HG03378 (cell line): ENCODE measurements around the gene UBALD1.
"Not testable (repeated sequence)": the region's sequence is repeated elsewhere in the genome, so short reads cannot be mapped to it uniquely, and the experiment has no call there.

Experiments
- ATAC-seq: cut with Tn5 transposase; IDR thresholded peaks from one replicate; pipeline ENCODE4 v1.9.1; 2021; ENCODE audit warnings: mild to moderate bottlenecking, moderate library complexity; ENCODE audit not compliant: unreplicated experiment

The UBALD1 gene

DNA sequence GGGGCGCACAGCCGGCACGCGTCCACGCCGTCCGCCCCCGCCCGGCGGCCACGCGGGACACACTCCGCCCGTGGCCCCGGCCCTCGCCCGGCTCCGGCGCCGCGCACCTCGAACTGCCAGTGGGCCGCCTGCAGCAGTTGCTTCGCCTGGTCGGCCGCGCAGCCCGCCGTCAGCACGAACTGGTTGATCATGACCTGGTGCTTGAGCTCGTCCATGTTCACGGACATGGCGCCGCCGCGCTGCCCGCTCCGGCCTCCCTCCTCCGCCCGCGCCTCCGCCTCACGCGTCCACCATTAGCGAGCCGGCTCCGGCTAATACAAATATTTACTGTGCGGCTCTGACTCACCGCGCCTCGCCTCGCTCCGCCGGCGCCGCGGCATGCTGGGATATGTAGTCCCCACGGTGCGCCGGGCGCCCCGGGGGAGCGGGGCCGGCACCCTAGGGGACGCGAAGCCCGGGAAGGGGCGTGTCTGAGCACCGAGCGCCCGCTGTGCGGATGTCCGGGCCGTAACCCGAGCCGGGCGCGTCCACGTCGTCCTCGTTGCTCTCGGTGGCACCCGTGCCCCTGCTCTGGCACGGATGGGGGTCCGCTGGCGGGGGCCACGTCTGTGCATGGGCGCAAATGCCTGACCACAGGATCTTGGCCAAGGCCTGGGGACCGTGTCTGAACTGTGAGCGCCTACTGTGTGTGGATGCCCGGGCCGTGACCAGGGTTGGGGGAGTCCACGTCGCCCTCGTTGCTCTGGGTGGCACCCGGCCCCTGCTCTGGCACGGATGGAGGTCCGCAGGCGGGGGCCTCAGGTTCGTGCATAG, at the start of gene UBALD1:
TSS of gene UBALD1 (minus strand) at position 318 of the 813 bp plus-strand sequence. CDS start at position 227, 91 bp downstream.
- ATAC-seq, result peak; percentile 45

- no peak for ATAC-seq
Observed at GRCh38 chr16:4663777-4664465, 49.2 kb upstream of the UBALD1 start.

DNA sequence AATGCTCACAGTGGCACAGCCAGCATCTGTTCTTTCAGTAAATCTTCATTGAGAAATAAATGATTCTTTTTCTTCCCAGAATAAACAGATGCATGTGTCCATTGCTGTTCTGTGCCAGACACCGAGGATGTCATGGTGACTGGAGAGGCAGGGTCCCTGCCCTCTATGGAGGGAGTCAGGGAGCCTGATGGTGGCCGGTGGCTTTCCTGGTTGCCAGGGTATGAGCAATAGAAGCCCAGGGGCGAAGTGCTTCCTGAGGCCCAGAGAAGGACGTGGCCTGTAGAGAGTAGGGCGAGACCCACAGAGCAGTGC, 48.7 kb upstream of the UBALD1 start:
- no peak for ATAC-seq

GRCh38 chr16:4661661-4662060, 47.0 kb upstream of the UBALD1 start:
- ATAC-seq, result no peak

DNA sequence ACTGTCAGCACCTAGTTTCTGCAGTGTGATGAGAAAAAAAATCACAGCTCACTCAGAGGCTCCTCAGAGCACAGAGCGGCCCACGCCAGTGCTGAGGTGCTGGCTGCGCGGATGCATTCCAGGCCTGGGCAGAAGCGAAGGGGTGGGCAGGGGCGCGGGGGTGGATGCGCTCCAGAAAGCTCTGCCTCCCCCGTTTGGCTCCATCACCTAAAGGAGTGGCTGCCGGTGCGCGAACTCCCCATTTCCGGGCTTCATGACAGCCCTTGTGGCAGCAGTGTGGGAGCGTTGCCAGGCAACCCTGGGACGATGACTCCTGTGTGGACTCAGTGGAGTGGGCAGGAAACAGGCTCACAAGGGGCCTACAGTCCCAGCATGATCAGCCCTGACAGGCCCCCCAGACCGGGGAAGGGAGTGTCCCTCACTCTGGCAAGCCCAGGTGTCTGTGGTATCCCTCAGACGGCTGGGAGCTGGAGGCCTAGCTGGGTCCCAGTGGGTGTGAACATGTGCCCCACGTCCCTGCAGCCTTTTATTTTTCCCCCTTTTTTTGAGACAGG, 45.8 kb upstream of the UBALD1 start:
- ATAC-seq, result no peak

- ATAC-seq, result no peak
Observed at GRCh38 chr16:4659363-4660353, 45.0 kb upstream of the UBALD1 start.

DNA sequence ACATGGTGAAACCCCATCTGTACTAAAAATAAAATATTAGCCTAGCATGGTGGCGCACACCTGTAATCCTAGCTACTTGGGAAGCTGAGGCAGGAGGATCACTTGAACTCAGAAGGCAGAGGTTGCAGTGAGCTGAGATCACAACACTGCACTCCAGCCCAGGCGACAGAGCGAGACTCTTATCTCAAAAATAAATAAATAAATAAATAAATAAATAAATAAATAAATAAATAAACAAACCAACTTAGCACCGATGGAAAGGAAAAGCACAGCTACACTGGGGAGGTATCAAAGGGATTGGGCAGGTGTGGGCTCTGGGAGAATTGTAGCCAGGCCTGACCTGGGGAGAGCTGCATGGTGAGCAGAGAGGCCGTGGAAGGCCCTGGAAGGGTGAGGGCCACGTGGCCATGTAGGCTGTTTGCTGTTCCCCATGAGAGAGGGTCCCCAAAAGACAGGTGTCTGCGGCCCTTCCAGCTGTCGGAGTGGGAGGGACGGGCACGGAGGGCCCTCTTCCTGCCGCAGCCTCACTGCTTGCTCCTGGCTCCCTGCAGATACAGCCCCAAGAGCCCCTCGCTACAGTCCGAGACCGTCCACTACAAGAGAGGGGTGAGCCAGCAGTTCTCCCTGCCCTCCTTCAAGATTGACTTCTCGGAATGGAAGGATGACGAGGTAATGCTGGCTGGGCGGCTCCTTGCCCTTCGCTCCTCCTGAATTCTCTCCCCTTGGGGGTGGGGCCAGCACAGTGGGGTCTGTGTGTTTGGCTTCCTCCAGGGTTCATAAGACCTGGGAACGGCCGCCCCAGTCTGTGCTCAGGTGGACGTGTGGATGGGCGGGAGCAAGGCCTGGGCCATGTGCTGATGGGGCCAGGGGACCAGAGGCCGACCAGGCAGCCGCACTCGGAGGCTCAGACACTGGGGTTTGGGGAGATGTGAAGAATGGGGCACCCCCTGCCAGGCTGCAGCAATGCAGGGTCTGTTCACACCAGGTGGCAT, 42.3 kb upstream of the UBALD1 start:
- ATAC-seq, result no peak

GRCh38 chr16:4656221-4656620, 41.5 kb upstream of the UBALD1 start:
- no peak for ATAC-seq

- ATAC-seq, result no peak
Observed at GRCh38 chr16:4655801-4656200, 41.1 kb upstream of the UBALD1 start.

- no peak for ATAC-seq
Observed at GRCh38 chr16:4654964-4655590, 40.4 kb upstream of the UBALD1 start.

DNA sequence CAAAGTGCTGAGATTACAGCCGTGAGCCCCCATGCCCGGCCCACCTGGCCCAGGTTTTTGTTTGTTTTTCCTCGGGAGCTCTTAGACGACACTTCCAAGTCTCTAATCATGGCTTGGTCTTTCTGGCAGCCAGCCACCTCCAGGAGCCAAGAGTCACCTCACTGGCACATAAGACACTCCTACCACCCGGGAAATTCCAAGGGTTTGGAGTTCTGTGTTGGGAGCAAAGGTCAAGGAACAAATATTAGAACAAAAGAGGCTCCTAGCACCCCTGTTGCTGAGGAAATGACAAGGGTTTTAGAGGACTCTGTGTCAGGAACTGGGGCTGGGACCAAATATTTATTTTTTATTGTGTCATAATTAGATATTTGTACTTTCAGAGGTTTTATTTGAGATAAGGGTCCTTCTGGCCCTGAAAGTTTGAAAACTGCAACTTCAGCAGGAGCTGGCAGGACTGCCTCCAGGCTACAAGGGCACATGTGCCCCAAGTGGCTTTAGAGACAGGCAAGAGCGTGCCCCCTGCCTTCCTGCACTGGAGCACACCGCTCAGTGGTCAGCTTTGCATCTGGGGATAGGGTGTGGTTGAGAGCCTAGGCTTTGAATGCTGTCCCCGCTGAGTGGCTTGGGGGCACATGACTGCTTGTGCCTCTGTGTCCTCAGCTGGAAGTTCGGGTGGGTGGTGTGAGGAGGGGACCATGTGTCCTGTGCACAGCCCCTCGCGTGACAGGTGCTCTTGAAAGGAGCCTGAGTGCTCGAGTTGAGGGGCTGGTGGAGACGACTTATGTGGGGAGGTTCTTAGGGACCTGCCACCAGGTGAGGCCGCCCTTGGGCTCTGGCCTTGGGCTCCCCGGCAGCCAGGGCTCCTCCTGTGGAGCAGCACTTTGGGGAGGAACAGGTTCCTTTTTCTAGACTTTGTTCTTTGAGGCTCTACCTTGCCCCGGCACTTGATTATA, 39.6 kb upstream of the UBALD1 start:
- no peak for ATAC-seq

DNA sequence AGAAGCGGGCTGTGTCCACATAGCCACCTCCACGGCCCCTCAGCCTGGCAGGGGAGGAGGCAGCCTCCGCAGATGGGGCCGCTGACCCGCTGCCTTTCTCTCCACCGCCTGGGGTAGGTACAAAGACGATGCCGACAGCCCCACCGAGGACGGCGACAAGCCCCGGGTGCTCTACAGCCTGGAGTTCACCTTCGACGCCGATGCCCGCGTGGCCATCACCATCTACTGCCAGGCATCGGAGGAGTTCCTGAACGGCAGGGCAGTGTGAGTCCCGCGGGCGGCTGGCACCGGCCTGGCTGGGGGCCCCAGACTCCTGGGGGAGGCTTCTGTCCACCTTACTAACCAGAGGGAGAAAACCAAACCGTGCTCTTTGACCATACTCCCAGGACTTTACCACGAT, 37.9 kb upstream of the UBALD1 start:
- no peak for ATAC-seq

DNA sequence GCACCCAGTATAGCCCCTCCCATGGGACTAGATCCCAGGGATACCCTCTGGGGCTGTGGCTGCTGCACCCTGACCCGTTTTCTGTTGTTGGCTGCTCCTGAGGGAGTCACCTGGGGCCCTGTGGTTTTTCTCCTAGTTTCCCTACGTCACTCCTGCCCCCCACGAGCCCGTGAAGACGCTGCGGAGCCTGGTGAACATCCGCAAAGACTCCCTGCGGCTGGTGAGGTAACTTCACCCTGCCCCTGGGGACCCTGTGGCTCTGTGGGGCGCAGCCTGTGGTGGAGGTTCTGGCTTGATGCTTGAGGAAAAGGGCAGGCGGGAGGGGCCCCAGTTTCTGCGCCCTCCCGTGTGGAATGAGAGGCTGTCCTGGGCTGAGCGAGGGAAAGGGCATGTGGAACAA, 37.1 kb upstream of the UBALD1 start:
- no peak for ATAC-seq

GRCh38 chr16:4650443-4651074, 35.9 kb upstream of the UBALD1 start:
- not testable (repeated sequence) for ATAC-seq

- no peak for ATAC-seq
Observed at GRCh38 chr16:4649744-4650442, 35.2 kb upstream of the UBALD1 start.

- no peak for ATAC-seq
Observed at GRCh38 chr16:4648917-4649316, 34.2 kb upstream of the UBALD1 start.

- no peak for ATAC-seq
Observed at GRCh38 chr16:4647644-4647980, 32.9 kb upstream of the UBALD1 start.
